IMR-90 (cell line): ENCODE results near the gene MSANTD1. TPM values are rescaled to one million over a fixed set of nuclear protein-coding genes. Genes with fewer than 3 reads are reported as not detected.

Experiments
- ATAC-seq: fragments of 200-7000 bp; cut with Tn5 transposase; 2 replicates; pipeline ENCODE4 v1.9.1; 2020; ENCODE audit warnings: low read depth, mild to moderate bottlenecking, moderate library complexity
- BruUV-seq: library from RNA; stranded (reverse); fragments of 400-500 nt; replicated peaks from 2 replicates; lab custom pipeline; 2021; lab: Mats Ljungman, UMichigan
- CTCF ChIA-PET: fragments of 300-600 bp; formaldehyde crosslinking; extraction: SDS; loops from one replicate; lab custom pipeline; 2021; ENCODE audit warnings: antibody characterized with exemption; lab: Yijun Ruan, JAX
- POLR2A ChIA-PET: fragments of 300-600 bp; sonication (Branson Sonifier 250); formaldehyde crosslinking; loops from one replicate; lab custom pipeline; 2022; ENCODE audit warnings: antibody characterized with exemption; ENCODE audit not compliant: unreplicated experiment; lab: Charles Lee
- DNase-seq: peaks from one replicate; pipeline ENCODE4 v3.0.0; 2013
- H2AFZ ChIP-seq: replicated peaks from 2 replicates; pipeline ENCODE3; 2013; ENCODE audit warnings: low read length, mild to moderate bottlenecking; ENCODE audit not compliant: poor library complexity
- H2AK5ac ChIP-seq: 2 replicates; pipeline ENCODE4 v1.6.1; 2013; ENCODE audit warnings: low read depth, low read length, inconsistent platforms
- H2AK9ac ChIP-seq: replicated peaks from 2 replicates; pipeline ENCODE3; 2013; ENCODE audit warnings: mild to moderate bottlenecking, low read depth, low read length, moderate library complexity; ENCODE audit not compliant: poor library complexity
- H2BK120ac ChIP-seq: 2 replicates; pipeline ENCODE4 v1.6.1; 2013; ENCODE audit warnings: low read depth, low read length, inconsistent platforms
- H2BK15ac ChIP-seq: 3 replicates; pipeline ENCODE4 v1.6.1; 2013; ENCODE audit warnings: low read depth, low read length, inconsistent platforms
- H2BK20ac ChIP-seq: 2 replicates; pipeline ENCODE4 v1.6.1; 2013; ENCODE audit warnings: low read depth, mild to moderate bottlenecking, inconsistent platforms, low read length, moderate library complexity
- H2BK5ac ChIP-seq: 2 replicates; pipeline ENCODE4 v1.6.1; 2013; ENCODE audit warnings: mild to moderate bottlenecking, low read depth, low read length, inconsistent platforms; ENCODE audit not compliant: poor library complexity, severe bottlenecking
- H3K14ac ChIP-seq: replicated peaks from 2 replicates; pipeline ENCODE4 v1.6.1; 2013; ENCODE audit warnings: low read depth, low read length, inconsistent platforms
- H3K18ac ChIP-seq: 2 replicates; pipeline ENCODE4 v1.6.1; 2013; ENCODE audit warnings: low read depth, low read length, control low read depth
- H3K23ac ChIP-seq: 2 replicates; pipeline ENCODE4 v1.6.1; 2013; ENCODE audit warnings: low read depth, low read length, inconsistent platforms
- H3K27ac ChIP-seq: 2 replicates; pipeline ENCODE4 v1.5.1; 2013; ENCODE audit warnings: mild to moderate bottlenecking, control low read depth, low read length; ENCODE audit not compliant: insufficient read depth
- H3K27me3 ChIP-seq: 2 replicates; pipeline ENCODE4 v1.6.1; 2013; ENCODE audit warnings: low read length; ENCODE audit not compliant: control insufficient read depth, insufficient read depth
- H3K36me3 ChIP-seq: 2 replicates; pipeline ENCODE4 v1.6.1; 2013; ENCODE audit warnings: low read length, mixed read lengths; ENCODE audit not compliant: control insufficient read depth, insufficient read depth
- H3K4ac ChIP-seq: 2 replicates; pipeline ENCODE4 v1.6.1; 2013; ENCODE audit warnings: low read depth, low read length, inconsistent platforms
- H3K4me1 ChIP-seq: 2 replicates; pipeline ENCODE4 v1.6.1; 2013; ENCODE audit warnings: low read length, mixed read lengths; ENCODE audit not compliant: control insufficient read depth, insufficient read depth
- H3K4me2 ChIP-seq: 2 replicates; pipeline ENCODE4 v1.6.1; 2013; ENCODE audit warnings: low read depth, mild to moderate bottlenecking, control low read depth, low read length, moderate library complexity
- H3K4me3 ChIP-seq: 2 replicates; pipeline ENCODE4 v1.5.1; 2013; ENCODE audit warnings: low read depth, mild to moderate bottlenecking, control low read depth, low read length, moderate library complexity; ENCODE audit not compliant: insufficient read depth
- H3K56ac ChIP-seq: 2 replicates; pipeline ENCODE4 v1.6.1; 2013; ENCODE audit warnings: low read length, inconsistent platforms; ENCODE audit not compliant: insufficient read depth; ENCODE audit errors: extremely low read depth
- H3K79me1 ChIP-seq, 2 experiments: 2 replicates each; pipeline ENCODE4 v1.6.1; 2013; ENCODE audit warnings: low read length in 2 of 2, inconsistent platforms in 1 of 2, low read depth in 1 of 2
- H3K9ac ChIP-seq: 2 replicates; pipeline ENCODE4 v1.6.1; 2013; ENCODE audit warnings: low read depth, low read length, control low read depth
- H3K9me1 ChIP-seq: 2 replicates; pipeline ENCODE4 v1.6.1; 2013; ENCODE audit warnings: low read length, inconsistent platforms; ENCODE audit not compliant: insufficient read depth
- H3K9me3 ChIP-seq: 2 replicates; pipeline ENCODE4 v1.6.1; 2013; ENCODE audit warnings: low read length; ENCODE audit not compliant: control insufficient read depth, insufficient read depth
- H4K20me1 ChIP-seq: 2 replicates; pipeline ENCODE4 v1.6.1; 2013; ENCODE audit warnings: low read length, inconsistent platforms; ENCODE audit not compliant: insufficient read depth
- H4K5ac ChIP-seq: 2 replicates; pipeline ENCODE4 v1.6.1; 2013; ENCODE audit warnings: mild to moderate bottlenecking, low read depth, low read length, control low read depth
- H4K8ac ChIP-seq, 2 experiments: 2 replicates each; pipeline ENCODE4 v1.6.1; 2013; ENCODE audit warnings: low read depth in 2 of 2, low read length in 2 of 2, control low read depth in 1 of 2, inconsistent platforms in 1 of 2
- H4K91ac ChIP-seq: 2 replicates; pipeline ENCODE4 v1.6.1; 2013; ENCODE audit warnings: low read depth, low read length, inconsistent platforms; ENCODE audit not compliant: insufficient read depth
- BHLHE40 ChIP-seq: fragments of 150-350 bp; IDR thresholded peaks from 2 replicates; pipeline ENCODE4 v1.6.1; 2016; ENCODE audit warnings: mild to moderate bottlenecking, low read depth, low read length
- CEBPB ChIP-seq: IDR thresholded peaks from 2 replicates; pipeline ENCODE4 v1.6.1; 2012; ENCODE audit warnings: low read depth, low read length, improper control_type of control experiment
- CHD1 ChIP-seq: IDR thresholded peaks from 2 replicates; pipeline ENCODE4 v1.6.1; 2012; ENCODE audit warnings: low read depth, low read length, improper control_type of control experiment
- FOS ChIP-seq: fragments of 150-350 bp; IDR thresholded peaks from 2 replicates; pipeline ENCODE4 v1.6.1; 2016; ENCODE audit warnings: low read depth, low read length
- MAFK ChIP-seq: IDR thresholded peaks from 2 replicates; pipeline ENCODE4 v1.6.1; 2012; ENCODE audit warnings: low read depth, low read length, improper control_type of control experiment
- MAZ ChIP-seq: IDR thresholded peaks from 2 replicates; pipeline ENCODE4 v1.6.1; 2012; ENCODE audit warnings: low read depth, mild to moderate bottlenecking, low read length, improper control_type of control experiment, moderate library complexity, borderline replicate concordance
- MXI1 ChIP-seq: IDR thresholded peaks from 2 replicates; pipeline ENCODE4 v1.6.1; 2012; ENCODE audit warnings: low read depth, mild to moderate bottlenecking, low read length, moderate library complexity, borderline replicate concordance
- NFE2L2 ChIP-seq: fragments of 150-350 bp; IDR thresholded peaks from 2 replicates; pipeline ENCODE4 v1.6.1; 2016; ENCODE audit warnings: low read depth, mild to moderate bottlenecking, low read length
- RAD21 ChIP-seq: IDR thresholded peaks from 2 replicates; pipeline ENCODE4 v1.6.1; 2012; ENCODE audit warnings: low read length, improper control_type of control experiment
- RFX5 ChIP-seq: IDR thresholded peaks from 2 replicates; pipeline ENCODE4 v1.8.0; 2012; ENCODE audit warnings: low read depth, mild to moderate bottlenecking, low read length, moderate library complexity
- SMC3 ChIP-seq: fragments of 150-350 bp; IDR thresholded peaks from 2 replicates; pipeline ENCODE4 v1.6.1; 2016; ENCODE audit warnings: low read depth, mild to moderate bottlenecking, antibody characterized with exemption, low read length, moderate library complexity
- WGBS, 2 experiments: methylation state at CpG; one replicate each; pipeline versions ENCODE4 v1.1.5 to v1.1.7; 2013; ENCODE audit warnings: missing lambda C conversion rate in 2 of 2; ENCODE audit not compliant: insufficient read length in 1 of 2; ENCODE audit errors: extremely low coverage in 2 of 2; 5-methylcytosine and 5-hydroxymethylcytosine counted together
- dilution Hi-C: fragments of 300-500 bp; cut with HindIII; formaldehyde crosslinking; loops from one replicate; pipeline ENCODE4 v1.14.3; 2018; ENCODE audit warnings: low sequenced_read_pairs; ENCODE audit not compliant: unreplicated experiment
- in situ Hi-C: fragments of 300-500 bp; cut with MboI; formaldehyde crosslinking; loops from 3 replicates; pipeline ENCODE4 v1.14.3; 2019; ENCODE audit warnings: low sequenced_read_pairs, inconsistent platforms, mixed read lengths
- intact Hi-C: fragments of 100-400 bp; cut with micrococcal nuclease; formaldehyde crosslinking; loops from 2 replicates; pipeline ENCODE4 v1.10.0; 2022
- polyA plus RNA-seq, 3 experiments: library from polyadenylated mRNA; depleted of rRNA; stranded (reverse); fragments of >200 nt; gene quantifications; 2 replicates each; pipeline ENCODE4 v1.2.3, GENCODE V29; 2012; ENCODE audit warnings: low replicate concordance in 1 of 3
- total RNA-seq: library from RNA; depleted of rRNA; stranded (reverse); fragments of >200 nt; gene quantifications from 2 replicates; pipeline ENCODE4 v1.2.3, GENCODE V29; 2012
- TF ChIP-seq, protein P1 (sequence below): conservative IDR thresholded peaks from 2 replicates; pipeline ENCODE4 v1.5.1; 2012; ENCODE audit warnings: mild to moderate bottlenecking, low read depth, low read length, improper control_type of control experiment
- TF ChIP-seq, protein P2 (sequence below): fragments of 150-350 bp; IDR thresholded peaks from 2 replicates; pipeline ENCODE4 v1.6.1; 2017; ENCODE audit warnings: mild to moderate bottlenecking, antibody characterized with exemption, low read length, low read depth
- TF ChIP-seq, protein P3 (sequence below): fragments of 150-350 bp; IDR thresholded peaks from 2 replicates; pipeline ENCODE4 v1.6.1; 2016; ENCODE audit warnings: low read depth, mild to moderate bottlenecking, low read length, moderate library complexity, borderline replicate concordance

Gene MSANTD1
- total and polyA plus RNA-seq, 2 of the 4 experiments (the other 2 are of a cell fraction) = under 0.01 to 0.07 TPM

DNA sequence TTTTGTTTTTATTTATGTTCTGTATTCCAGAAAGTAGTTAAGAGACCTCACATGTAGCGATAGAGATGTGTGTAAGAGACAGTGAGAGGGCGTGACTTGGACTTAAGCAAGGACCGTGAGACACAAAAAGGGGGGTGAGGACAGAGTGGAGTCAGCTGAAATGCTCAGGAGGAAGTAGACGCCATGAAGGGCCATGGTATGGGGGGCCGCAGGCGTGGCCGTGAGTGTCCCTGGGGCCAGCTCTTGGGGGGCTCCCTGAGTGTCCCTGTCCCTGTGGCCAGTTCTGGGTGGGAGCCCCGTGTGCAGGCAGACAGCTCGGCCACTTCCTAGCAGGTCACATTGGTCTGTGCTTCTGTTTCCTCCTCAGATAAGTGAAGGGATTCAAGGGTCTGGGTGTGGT, 23.0 kb upstream of the MSANTD1 start:
- Histone ChIP-seq H2AK5ac (no peak overlapping the region), H2BK120ac (no peak overlapping the region), H3K4me2 (no peak overlapping the region), H2AFZ (no peak overlapping the region), H4K20me1 (peaks cover 3% of the 10 kb centered on the region; the same call in 1 of the 2 replicates), H3K14ac (no peak overlapping the region), H3K56ac (no peak overlapping the region), H2BK5ac (no peak overlapping the region), H3K4me1 (peaks cover 3% of the 10 kb centered on the region), H2BK15ac (no peak overlapping the region), H4K8ac (no peak overlapping the region), H3K9me1 (peaks cover 8% of the 10 kb centered on the region), H3K23ac (no peak overlapping the region), H3K4ac (no peak overlapping the region), H3K27me3 (no peaks in the 10 kb centered on the region), H4K5ac (no peak overlapping the region), H3K79me1 (peaks cover 0 to 9% of the 10 kb centered on the region in 2 experiments; a peak in 1 of 4 replicates), H3K27ac (no peak overlapping the region), H3K9me3 (no peaks in the 10 kb centered on the region), H2AK9ac (no peak overlapping the region), H2BK20ac (no peak overlapping the region), H3K18ac (no peak overlapping the region), H4K91ac (no peak overlapping the region), H3K4me3 (no peak overlapping the region), H3K36me3 (peaks cover 63% of the 10 kb centered on the region), H3K9ac (no peak overlapping the region)
- 75% methylated on average over 9 of the region's 9 CpGs; no CpG with 5 or more reads in 1 of the 2 experiments for WGBS, 2 experiments
- TF ChIP-seq, protein P1, sequence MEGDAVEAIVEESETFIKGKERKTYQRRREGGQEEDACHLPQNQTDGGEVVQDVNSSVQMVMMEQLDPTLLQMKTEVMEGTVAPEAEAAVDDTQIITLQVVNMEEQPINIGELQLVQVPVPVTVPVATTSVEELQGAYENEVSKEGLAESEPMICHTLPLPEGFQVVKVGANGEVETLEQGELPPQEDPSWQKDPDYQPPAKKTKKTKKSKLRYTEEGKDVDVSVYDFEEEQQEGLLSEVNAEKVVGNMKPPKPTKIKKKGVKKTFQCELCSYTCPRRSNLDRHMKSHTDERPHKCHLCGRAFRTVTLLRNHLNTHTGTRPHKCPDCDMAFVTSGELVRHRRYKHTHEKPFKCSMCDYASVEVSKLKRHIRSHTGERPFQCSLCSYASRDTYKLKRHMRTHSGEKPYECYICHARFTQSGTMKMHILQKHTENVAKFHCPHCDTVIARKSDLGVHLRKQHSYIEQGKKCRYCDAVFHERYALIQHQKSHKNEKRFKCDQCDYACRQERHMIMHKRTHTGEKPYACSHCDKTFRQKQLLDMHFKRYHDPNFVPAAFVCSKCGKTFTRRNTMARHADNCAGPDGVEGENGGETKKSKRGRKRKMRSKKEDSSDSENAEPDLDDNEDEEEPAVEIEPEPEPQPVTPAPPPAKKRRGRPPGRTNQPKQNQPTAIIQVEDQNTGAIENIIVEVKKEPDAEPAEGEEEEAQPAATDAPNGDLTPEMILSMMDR = no peak
- TF ChIP-seq, protein P2, sequence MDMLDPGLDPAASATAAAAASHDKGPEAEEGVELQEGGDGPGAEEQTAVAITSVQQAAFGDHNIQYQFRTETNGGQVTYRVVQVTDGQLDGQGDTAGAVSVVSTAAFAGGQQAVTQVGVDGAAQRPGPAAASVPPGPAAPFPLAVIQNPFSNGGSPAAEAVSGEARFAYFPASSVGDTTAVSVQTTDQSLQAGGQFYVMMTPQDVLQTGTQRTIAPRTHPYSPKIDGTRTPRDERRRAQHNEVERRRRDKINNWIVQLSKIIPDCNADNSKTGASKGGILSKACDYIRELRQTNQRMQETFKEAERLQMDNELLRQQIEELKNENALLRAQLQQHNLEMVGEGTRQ = no peak
- TF ChIP-seq, protein P3, sequence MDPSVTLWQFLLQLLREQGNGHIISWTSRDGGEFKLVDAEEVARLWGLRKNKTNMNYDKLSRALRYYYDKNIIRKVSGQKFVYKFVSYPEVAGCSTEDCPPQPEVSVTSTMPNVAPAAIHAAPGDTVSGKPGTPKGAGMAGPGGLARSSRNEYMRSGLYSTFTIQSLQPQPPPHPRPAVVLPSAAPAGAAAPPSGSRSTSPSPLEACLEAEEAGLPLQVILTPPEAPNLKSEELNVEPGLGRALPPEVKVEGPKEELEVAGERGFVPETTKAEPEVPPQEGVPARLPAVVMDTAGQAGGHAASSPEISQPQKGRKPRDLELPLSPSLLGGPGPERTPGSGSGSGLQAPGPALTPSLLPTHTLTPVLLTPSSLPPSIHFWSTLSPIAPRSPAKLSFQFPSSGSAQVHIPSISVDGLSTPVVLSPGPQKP = no peak
- TF ChIP-seq CHD1 = no peak
- TF ChIP-seq SMC3 = no peak
- no peak for TF ChIP-seq FOS
- TF ChIP-seq CEBPB = no peak
- no peak for TF ChIP-seq NFE2L2
- no peak for TF ChIP-seq MAZ
- no peak for TF ChIP-seq BHLHE40
- TF ChIP-seq MXI1 = no peak
- TF ChIP-seq RAD21 = no peak
- TF ChIP-seq RFX5 = no peak
- TF ChIP-seq MAFK = no peak
- dilution Hi-C loops (no loop called here), in situ Hi-C loops (no loop called here), intact Hi-C loops (no loop called here)
- ChIA-PET CTCF (no interaction called here), POLR2A (no interaction called here)
- ATAC-seq (no peak), DNase-seq (no peak)
- no TSS peak for BruUV-seq
